Nephron progenitor cell (in vitro differentiated cells): ENCODE results near the gene SLC44A1.

Experiments used
- DNase-seq: peaks from one replicate; pipeline ENCODE4 v3.0.0; 2021
- H3K27ac Mint-ChIP-seq: 2 replicates; pipeline ENCODE4 v1.8.0; 2021; ENCODE audit warnings: mild to moderate bottlenecking, moderate library complexity, mixed read lengths
- H3K27me3 Mint-ChIP-seq: 2 replicates; pipeline ENCODE4 v1.8.0; 2021; ENCODE audit warnings: mild to moderate bottlenecking, low read depth, mixed read lengths; ENCODE audit not compliant: poor library complexity
- H3K36me3 Mint-ChIP-seq: 2 replicates; pipeline ENCODE4 v1.8.0; 2021; ENCODE audit warnings: low read depth, mixed read lengths
- H3K4me1 Mint-ChIP-seq: 2 replicates; pipeline ENCODE4 v1.8.0; 2021; ENCODE audit warnings: mixed read lengths
- H3K4me3 Mint-ChIP-seq: 2 replicates; pipeline ENCODE4 v1.8.0; 2021; ENCODE audit warnings: mild to moderate bottlenecking, moderate library complexity, mixed read lengths
- H3K9me3 Mint-ChIP-seq: 2 replicates; pipeline ENCODE4 v1.8.0; 2021; ENCODE audit warnings: mild to moderate bottlenecking, moderate library complexity, mixed read lengths
- TF ChIP-seq, protein P1 (sequence below): fragments of 200-600 bp; sonication (generic); IDR thresholded peaks from 2 replicates; pipeline ENCODE4 v1.5.0; 2021; ENCODE audit warnings: antibody characterized with exemption

SLC44A1 gene

GRCh38 chr9:105243015-105243686 lies 1.3 kb upstream of the SLC44A1 start:
- no peaks in the 10 kb centered on the region for H3K36me3 Mint-ChIP-seq
- H3K9me3 Mint-ChIP-seq, result no peaks in the 10 kb centered on the region
- no peaks in the 10 kb centered on the region for H3K27me3 Mint-ChIP-seq
- no peak for DNase-seq
- peaks cover 64% of the 10 kb centered on the region for H3K4me1 Mint-ChIP-seq
- TF ChIP-seq, protein P1, sequence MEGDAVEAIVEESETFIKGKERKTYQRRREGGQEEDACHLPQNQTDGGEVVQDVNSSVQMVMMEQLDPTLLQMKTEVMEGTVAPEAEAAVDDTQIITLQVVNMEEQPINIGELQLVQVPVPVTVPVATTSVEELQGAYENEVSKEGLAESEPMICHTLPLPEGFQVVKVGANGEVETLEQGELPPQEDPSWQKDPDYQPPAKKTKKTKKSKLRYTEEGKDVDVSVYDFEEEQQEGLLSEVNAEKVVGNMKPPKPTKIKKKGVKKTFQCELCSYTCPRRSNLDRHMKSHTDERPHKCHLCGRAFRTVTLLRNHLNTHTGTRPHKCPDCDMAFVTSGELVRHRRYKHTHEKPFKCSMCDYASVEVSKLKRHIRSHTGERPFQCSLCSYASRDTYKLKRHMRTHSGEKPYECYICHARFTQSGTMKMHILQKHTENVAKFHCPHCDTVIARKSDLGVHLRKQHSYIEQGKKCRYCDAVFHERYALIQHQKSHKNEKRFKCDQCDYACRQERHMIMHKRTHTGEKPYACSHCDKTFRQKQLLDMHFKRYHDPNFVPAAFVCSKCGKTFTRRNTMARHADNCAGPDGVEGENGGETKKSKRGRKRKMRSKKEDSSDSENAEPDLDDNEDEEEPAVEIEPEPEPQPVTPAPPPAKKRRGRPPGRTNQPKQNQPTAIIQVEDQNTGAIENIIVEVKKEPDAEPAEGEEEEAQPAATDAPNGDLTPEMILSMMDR, result no peak
- H3K27ac Mint-ChIP-seq, result peak overlapping the region; percentile 91
- H3K4me3 Mint-ChIP-seq, result peak overlapping the region; percentile 51

GRCh38 chr9:105244734-105245028 lies 230 bp downstream of the SLC44A1 start:
- H3K9me3 Mint-ChIP-seq, result no peaks in the 10 kb centered on the region
- TF ChIP-seq, protein P1, result no peak
- H3K4me1 Mint-ChIP-seq, result peaks cover 73% of the 10 kb centered on the region

DNA sequence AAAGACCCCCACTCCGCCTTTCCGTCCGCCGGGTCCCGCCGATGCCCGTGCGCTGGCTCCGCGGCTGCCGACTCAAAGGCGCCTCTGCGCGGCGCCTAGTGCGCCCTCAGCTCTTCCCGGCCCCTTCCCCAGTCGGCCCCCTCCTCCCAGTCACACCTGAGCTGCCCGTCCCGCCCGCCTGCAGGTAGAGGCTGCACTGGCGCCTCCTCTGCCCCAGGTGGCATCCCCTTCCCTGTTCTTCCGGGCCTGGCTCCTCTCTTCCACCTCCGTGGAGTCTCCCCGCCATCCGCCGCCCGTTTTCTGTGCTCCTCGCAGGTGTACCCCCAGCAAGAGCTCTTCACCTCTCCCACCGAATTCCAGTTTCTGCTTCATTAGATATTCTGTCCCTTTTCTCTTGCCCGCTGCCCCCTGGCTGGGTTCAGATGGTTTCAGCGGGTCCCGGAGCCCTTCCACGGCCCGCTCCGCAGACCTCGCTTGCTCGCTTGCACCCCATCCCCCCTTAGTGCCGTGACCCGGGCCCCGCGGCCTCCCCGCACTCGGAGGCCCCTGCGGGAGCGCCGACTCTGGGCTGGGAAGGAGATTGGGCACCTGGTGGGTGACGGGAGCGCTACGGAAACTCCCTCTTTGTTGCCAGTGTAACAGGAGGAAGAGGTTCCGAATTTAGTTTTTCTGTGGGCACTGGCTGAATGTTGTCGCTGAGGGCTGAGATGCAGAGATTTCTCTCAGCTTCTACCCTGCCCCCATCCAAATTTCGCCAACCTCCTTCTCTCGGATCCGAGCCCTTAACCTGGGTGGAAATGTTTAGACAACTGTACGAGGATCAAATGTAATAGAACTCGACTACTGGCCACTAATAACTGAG lies 809 bp downstream of the SLC44A1 start:
- DNase-seq, result peak; percentile 56
- Mint-ChIP-seq H3K4me1 (peaks cover 73% of the 10 kb centered on the region), H3K36me3 (no peaks in the 10 kb centered on the region), H3K4me3 (peak overlapping the region; percentile 98), H3K9me3 (no peaks in the 10 kb centered on the region), H3K27me3 (no peaks in the 10 kb centered on the region), H3K27ac (no peak overlapping the region)
- TF ChIP-seq, protein P1, result no peak

More at GRCh38 chr9:105244734-105245028, 230 bp downstream of the SLC44A1 start:
- Mint-ChIP-seq H3K27ac (no peak overlapping the region), H3K36me3 (no peaks in the 10 kb centered on the region), H3K4me3 (peak overlapping the region; percentile 98), H3K27me3 (no peaks in the 10 kb centered on the region)
- no peak for DNase-seq

- H3K27me3 Mint-ChIP-seq, result no peaks in the 10 kb centered on the region
- no peak for DNase-seq
- H3K4me1 Mint-ChIP-seq, result peaks cover 75% of the 10 kb centered on the region
- TF ChIP-seq, protein P1, result no peak
- H3K4me3 Mint-ChIP-seq, result peak overlapping the region; percentile 98
- no peaks in the 10 kb centered on the region for H3K9me3 Mint-ChIP-seq
- H3K36me3 Mint-ChIP-seq, result no peaks in the 10 kb centered on the region
- H3K27ac Mint-ChIP-seq, result no peak overlapping the region
Observed at GRCh38 chr9:105245891-105246161, 1.4 kb downstream of the SLC44A1 start.

GRCh38 chr9:105246656-105247173 lies 2.3 kb downstream of the SLC44A1 start:
- H3K4me3 Mint-ChIP-seq, result peak overlapping the region; percentile 98
- H3K27ac Mint-ChIP-seq, result no peak overlapping the region
- peaks cover 75% of the 10 kb centered on the region for H3K4me1 Mint-ChIP-seq
- no peak for DNase-seq
- H3K27me3 Mint-ChIP-seq, result no peaks in the 10 kb centered on the region
- H3K36me3 Mint-ChIP-seq, result no peaks in the 10 kb centered on the region
- no peaks in the 10 kb centered on the region for H3K9me3 Mint-ChIP-seq
- TF ChIP-seq, protein P1, result no peak
